ENCODE measurements around the gene RAB26. TPM values are rescaled to one million over a fixed set of nuclear protein-coding genes. Genes with fewer than 3 reads are reported as not detected.

RAB26 gene
- total and polyA plus RNA-seq, 4 donors, result 0.51 to 4.8 (median 2.5) TPM; not detected in 1

- H3K27ac ChIP-seq (ENCODE audit: low read depth in 1 of 2, low read length in 2 of 2), result no peak overlapping the region
- H3K27me3 ChIP-seq (ENCODE audit: control insufficient read depth in 1 of 2, insufficient read depth in 2 of 2, low read length in 1 of 2), result no peaks in the 10 kb centered on the region
- no peak overlapping the region for H3K4me3 ChIP-seq (ENCODE audit: low read length in 2 of 2)
- DNase-seq (no peak), ATAC-seq (ENCODE audit: low FRiP score) (no peak)
- intact Hi-C loops (cut with DNase I), result no loop called here
- WGBS, 2 donors, result 67 to 76% methylated on average over 24 to 25 of the region's 25 CpGs
- no peaks in the 10 kb centered on the region for H3K36me3 ChIP-seq (ENCODE audit: control insufficient read depth in 1 of 2, insufficient read depth in 2 of 2, low read length in 1 of 2)
- no peaks in the 10 kb centered on the region for H3K4me1 ChIP-seq (ENCODE audit: control insufficient read depth in 1 of 2, insufficient read depth in 2 of 2, low read length in 2 of 2)
- H3K9me3 ChIP-seq (ENCODE audit: control insufficient read depth, low read length), result no peaks in the 10 kb centered on the region
Measured at GRCh38 chr16:2190659-2191445, 42.4 kb downstream of the RAB26 start.

DNA sequence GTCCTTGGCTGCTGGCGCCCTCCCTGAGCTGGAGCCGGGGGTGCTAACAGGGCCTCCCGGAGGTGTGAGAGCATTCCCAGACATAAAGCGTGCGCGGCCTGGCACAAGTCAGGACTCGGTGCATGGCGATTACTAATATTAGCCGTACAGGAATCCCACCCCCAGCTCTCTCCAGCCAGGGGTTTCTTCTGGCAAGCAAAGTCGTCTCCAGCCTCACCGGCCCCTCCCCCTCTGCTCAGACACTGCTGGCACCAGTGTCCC is 43.0 kb downstream of the RAB26 start:
- H3K36me3 ChIP-seq (ENCODE audit: control insufficient read depth in 1 of 2, insufficient read depth in 2 of 2, low read length in 1 of 2), result no peaks in the 10 kb centered on the region
- no peak overlapping the region for H3K4me3 ChIP-seq (ENCODE audit: low read length in 2 of 2)
- H3K27ac ChIP-seq (ENCODE audit: low read depth in 1 of 2, low read length in 2 of 2), result no peak overlapping the region
- 39 to 56% methylated on average over 11 of the region's 11 CpGs for WGBS, 2 donors
- intact Hi-C loops (cut with DNase I), result no loop called here
- ATAC-seq (ENCODE audit: low FRiP score) (no peak), DNase-seq (no peak)
- H3K9me3 ChIP-seq (ENCODE audit: control insufficient read depth, low read length), result no peaks in the 10 kb centered on the region
- no peaks in the 10 kb centered on the region for H3K4me1 ChIP-seq (ENCODE audit: control insufficient read depth in 1 of 2, insufficient read depth in 2 of 2, low read length in 2 of 2)
- H3K27me3 ChIP-seq (ENCODE audit: control insufficient read depth in 1 of 2, insufficient read depth in 2 of 2, low read length in 1 of 2), result no peaks in the 10 kb centered on the region

DNA sequence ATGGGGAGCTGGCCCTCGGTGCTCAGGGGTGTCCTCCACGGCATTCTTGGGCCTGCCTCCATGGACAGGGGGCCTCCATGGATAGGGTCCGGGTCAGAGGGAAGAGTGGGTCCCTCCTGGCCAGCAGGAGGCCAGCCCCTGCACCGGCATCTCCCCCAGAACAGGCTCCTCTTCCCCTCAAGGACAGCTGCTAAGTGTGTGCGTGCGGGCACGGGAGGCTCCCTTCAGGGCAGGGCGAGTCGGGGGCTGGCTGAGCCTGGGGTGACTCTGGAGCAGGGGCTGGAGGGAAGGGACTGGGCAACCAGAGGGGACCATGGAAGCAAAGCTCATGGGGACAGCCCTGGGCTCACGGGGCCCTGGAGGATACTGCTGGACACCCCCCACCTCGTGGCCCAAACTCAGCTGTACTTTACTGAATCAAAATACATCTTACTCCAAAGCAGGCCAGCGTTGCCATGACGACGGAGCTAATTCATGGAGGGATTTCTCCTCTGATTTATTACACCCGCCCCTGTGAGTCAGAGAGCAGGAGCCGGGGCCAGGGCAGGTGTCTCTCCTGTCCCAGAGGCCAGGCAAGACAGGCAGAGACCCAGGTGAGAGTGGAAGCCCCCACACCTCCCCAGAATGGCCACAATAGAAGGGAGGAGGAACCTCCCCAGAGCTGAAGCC is 45.9 kb downstream of the RAB26 start:
- Histone ChIP-seq H3K9me3 (ENCODE audit: control insufficient read depth, low read length) (no peaks in the 10 kb centered on the region), H3K4me3 (ENCODE audit: low read length in 2 of 2) (no peak overlapping the region), H3K4me1 (ENCODE audit: control insufficient read depth in 1 of 2, insufficient read depth in 2 of 2, low read length in 2 of 2) (no peaks in the 10 kb centered on the region), H3K36me3 (ENCODE audit: control insufficient read depth in 1 of 2, insufficient read depth in 2 of 2, low read length in 1 of 2) (no peaks in the 10 kb centered on the region), H3K27ac (ENCODE audit: low read depth in 1 of 2, low read length in 2 of 2) (no peak overlapping the region), H3K27me3 (ENCODE audit: control insufficient read depth in 1 of 2, insufficient read depth in 2 of 2, low read length in 1 of 2) (no peaks in the 10 kb centered on the region)
- WGBS, 2 donors, result 67 to 73% methylated on average over 15 to 16 of the region's 16 CpGs
- intact Hi-C loops (cut with DNase I), result no loop called here
- ATAC-seq (ENCODE audit: low FRiP score) (no peak), DNase-seq (no peak)

GRCh38 chr16:2194852-2195321 is 46.5 kb downstream of the RAB26 start:
- Histone ChIP-seq H3K4me1 (ENCODE audit: control insufficient read depth in 1 of 2, insufficient read depth in 2 of 2, low read length in 2 of 2) (no peaks in the 10 kb centered on the region), H3K27me3 (ENCODE audit: control insufficient read depth in 1 of 2, insufficient read depth in 2 of 2, low read length in 1 of 2) (no peaks in the 10 kb centered on the region), H3K36me3 (ENCODE audit: control insufficient read depth in 1 of 2, insufficient read depth in 2 of 2, low read length in 1 of 2) (no peaks in the 10 kb centered on the region), H3K4me3 (ENCODE audit: low read length in 2 of 2) (no peak overlapping the region), H3K27ac (ENCODE audit: low read depth in 1 of 2, low read length in 2 of 2) (no peak overlapping the region), H3K9me3 (ENCODE audit: control insufficient read depth, low read length) (no peaks in the 10 kb centered on the region)
- ATAC-seq (ENCODE audit: low FRiP score) (no peak), DNase-seq (no peak)
- intact Hi-C loops (cut with DNase I), result no loop called here
- WGBS, 2 donors, result 28 to 29% methylated on average over 10 of the region's 10 CpGs

DNA sequence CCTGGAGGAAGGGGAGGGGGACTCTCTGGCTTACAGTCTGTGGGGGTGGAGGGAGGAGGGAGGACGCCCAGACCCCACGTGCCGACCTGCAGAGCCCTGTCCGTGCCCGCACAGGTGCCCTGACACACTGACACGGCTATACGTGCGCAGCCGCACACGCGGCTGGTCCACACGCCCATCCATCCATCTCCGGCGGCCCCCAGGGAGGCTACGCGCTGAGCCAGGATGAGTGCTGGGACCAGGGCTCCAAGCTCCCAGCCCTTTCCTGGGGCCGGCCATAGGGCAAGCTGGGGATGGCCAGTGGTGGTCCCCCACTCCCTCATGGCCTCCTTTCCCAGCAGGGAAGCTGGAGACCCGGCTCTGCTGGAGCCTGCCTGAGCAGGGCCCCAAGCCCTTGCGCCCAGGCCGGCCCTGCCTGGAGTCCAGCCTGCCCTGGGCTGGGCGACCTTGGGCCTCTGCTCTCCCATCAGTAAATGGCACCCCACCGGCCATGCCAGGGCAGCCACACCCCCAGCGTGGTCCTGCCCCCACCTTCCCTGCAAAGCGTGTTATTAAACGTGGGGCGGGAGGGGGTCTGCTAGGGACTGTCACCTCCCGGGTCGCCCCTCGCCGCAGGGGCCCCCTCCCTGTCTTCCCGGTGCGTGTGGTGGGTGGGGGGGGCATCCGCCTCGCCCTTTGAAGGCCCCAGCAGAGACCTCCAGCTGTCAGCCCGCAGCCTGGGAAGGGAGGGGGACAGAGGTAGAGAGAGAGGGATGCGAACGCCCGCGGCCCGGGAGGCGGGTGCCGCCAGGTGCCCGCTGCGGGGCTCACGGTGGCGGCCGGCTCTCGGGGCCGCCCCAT is 47.1 kb downstream of the RAB26 start:
- Histone ChIP-seq H3K4me1 (ENCODE audit: control insufficient read depth in 1 of 2, insufficient read depth in 2 of 2, low read length in 2 of 2) (no peaks in the 10 kb centered on the region), H3K9me3 (ENCODE audit: control insufficient read depth, low read length) (no peaks in the 10 kb centered on the region), H3K27ac (ENCODE audit: low read depth in 1 of 2, low read length in 2 of 2) (no peak overlapping the region), H3K4me3 (ENCODE audit: low read length in 2 of 2) (peak overlapping the region in 1 of 2 donors; percentile 24), H3K36me3 (ENCODE audit: control insufficient read depth in 1 of 2, insufficient read depth in 2 of 2, low read length in 1 of 2) (no peaks in the 10 kb centered on the region), H3K27me3 (ENCODE audit: control insufficient read depth in 1 of 2, insufficient read depth in 2 of 2, low read length in 1 of 2) (no peaks in the 10 kb centered on the region)
- DNase-seq (no peak), ATAC-seq (ENCODE audit: low FRiP score) (no peak)
- intact Hi-C loops (cut with DNase I), result no loop called here
- WGBS, 2 donors, result 6 to 18% methylated on average over 31 to 49 of the region's 49 CpGs

DNA sequence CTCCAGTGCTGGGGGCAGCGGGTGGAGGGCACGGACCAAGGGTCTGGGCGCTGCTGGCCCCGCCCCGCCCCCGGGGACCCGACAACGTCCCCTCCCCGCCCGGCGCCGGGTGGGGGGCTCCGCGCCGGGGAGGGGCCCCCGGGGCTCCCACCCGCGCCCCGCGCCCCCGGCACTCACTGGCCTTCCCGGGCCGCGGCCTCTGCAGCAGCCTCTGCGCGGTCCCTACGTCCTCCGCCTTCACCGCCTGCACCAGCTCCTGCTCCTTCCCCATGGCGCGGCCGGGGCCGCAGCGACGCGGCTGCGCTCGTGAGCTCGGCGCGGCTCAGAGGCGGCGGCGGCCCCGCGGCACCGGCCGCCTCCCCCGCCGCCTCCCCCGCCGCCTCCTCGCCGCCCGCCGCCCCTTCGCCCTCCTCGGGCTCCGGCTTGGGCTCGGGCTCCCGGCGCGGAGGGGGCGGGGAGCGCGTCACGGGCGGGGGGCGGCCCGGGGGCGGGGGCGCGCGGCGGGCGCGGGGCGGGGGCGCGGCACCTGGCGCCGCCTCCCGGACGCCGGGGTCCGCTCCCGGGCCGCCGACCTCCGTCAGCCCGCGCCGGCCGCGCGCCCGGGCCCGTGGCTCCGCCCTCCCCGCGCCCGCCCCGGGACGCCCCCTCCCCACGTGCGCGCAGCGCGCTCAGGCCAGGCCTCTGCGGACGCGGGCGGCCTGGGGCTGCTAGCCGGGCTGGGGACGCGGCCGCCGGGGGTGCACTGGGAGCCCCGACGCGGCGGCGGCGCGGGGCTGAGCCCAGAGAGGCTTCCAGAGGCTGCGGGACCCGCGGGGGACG is 47.9 kb downstream of the RAB26 start, which contains the start of gene CASKIN1:
CASKIN1 (minus strand) TSS at position 444 of the 819 bp plus-strand sequence; CDS start at position 271, 173 bp downstream.
- ATAC-seq (ENCODE audit: low FRiP score), result no peak
- intact Hi-C loops (cut with DNase I), result no loop called here
- Histone ChIP-seq H3K36me3 (ENCODE audit: control insufficient read depth in 1 of 2, insufficient read depth in 2 of 2, low read length in 1 of 2) (no peaks in the 10 kb centered on the region), H3K4me3 (ENCODE audit: low read length in 2 of 2) (peak within 1 kb of the TSS; percentile 24 to 44), H3K4me1 (ENCODE audit: control insufficient read depth in 1 of 2, insufficient read depth in 2 of 2, low read length in 2 of 2) (no peaks in the 10 kb centered on the region), H3K27ac (ENCODE audit: low read depth in 1 of 2, low read length in 2 of 2) (no peak within 1 kb of the TSS), H3K27me3 (ENCODE audit: control insufficient read depth in 1 of 2, insufficient read depth in 2 of 2, low read length in 1 of 2) (no peaks in the 10 kb centered on the region), H3K9me3 (ENCODE audit: control insufficient read depth, low read length) (no peaks in the 10 kb centered on the region)
- no peak for DNase-seq
- 0 to 1% methylated on average over 4 to 129 of the region's 129 CpGs for WGBS, 2 donors

DNA sequence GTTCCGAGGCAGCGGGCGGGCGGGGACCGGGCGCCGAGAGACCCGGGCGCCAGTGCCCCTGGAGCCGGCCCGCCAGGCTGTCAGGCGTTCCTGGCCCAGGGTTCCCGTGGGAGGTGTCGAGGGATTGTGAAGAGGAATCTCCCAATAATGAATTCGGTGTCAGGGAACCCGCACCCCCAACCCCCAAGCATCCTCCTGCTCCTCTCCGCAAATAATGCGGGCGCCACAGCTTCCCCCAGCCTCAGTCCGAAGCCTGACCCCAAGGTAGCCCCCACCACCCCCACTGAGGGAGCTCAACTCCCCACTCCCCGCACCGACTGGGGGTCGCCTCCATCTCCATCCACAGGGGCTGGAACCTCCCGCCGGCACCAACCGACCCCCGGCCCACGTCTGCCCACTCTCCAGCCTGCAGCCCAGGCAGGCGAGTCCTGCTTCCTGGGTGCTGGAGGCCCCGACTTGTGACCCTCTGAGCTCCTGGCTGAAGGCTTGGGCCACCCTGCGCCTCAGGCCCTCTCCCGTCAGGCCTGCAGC is 48.6 kb downstream of the RAB26 start:
- Histone ChIP-seq H3K4me1 (ENCODE audit: control insufficient read depth in 1 of 2, insufficient read depth in 2 of 2, low read length in 2 of 2) (no peaks in the 10 kb centered on the region), H3K36me3 (ENCODE audit: control insufficient read depth in 1 of 2, insufficient read depth in 2 of 2, low read length in 1 of 2) (no peaks in the 10 kb centered on the region), H3K27me3 (ENCODE audit: control insufficient read depth in 1 of 2, insufficient read depth in 2 of 2, low read length in 1 of 2) (no peaks in the 10 kb centered on the region), H3K9me3 (ENCODE audit: control insufficient read depth, low read length) (no peaks in the 10 kb centered on the region), H3K4me3 (ENCODE audit: low read length in 2 of 2) (peak overlapping the region in 1 of 2 donors; percentile 24), H3K27ac (ENCODE audit: low read depth in 1 of 2, low read length in 2 of 2) (no peak overlapping the region)
- intact Hi-C loops (cut with DNase I), result no loop called here
- 27 to 30% methylated on average over 28 to 32 of the region's 32 CpGs for WGBS, 2 donors
- DNase-seq (no peak), ATAC-seq (ENCODE audit: low FRiP score) (no peak)

DNA sequence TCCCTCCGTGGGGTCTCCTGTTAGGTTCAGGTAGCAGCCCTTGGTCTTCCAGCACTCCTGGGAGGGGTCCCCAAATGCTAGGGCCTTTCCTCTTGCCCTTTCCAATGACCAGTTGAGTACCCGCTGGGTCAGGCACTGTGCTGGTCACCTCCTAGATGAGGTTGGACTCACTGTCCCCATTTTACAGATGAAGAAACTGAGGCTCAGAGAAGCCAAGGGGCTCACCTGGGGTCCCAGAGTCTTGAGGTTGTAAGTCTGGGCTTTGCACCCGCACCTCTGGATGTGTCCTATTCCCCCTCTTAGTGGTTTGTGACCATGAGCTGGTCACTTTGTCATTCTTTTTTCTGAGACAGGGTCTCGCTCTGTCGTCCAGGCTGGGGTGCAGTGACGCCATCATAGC is 49.3 kb downstream of the RAB26 start:
- H3K36me3 ChIP-seq (ENCODE audit: control insufficient read depth in 1 of 2, insufficient read depth in 2 of 2, low read length in 1 of 2), result no peaks in the 10 kb centered on the region
- DNase-seq (no peak), ATAC-seq (ENCODE audit: low FRiP score) (no peak)
- intact Hi-C loops (cut with DNase I), result no loop called here
- H3K4me1 ChIP-seq (ENCODE audit: control insufficient read depth in 1 of 2, insufficient read depth in 2 of 2, low read length in 2 of 2), result no peaks in the 10 kb centered on the region
- WGBS, 2 donors, result 87 to 89% methylated on average over 5 to 6 of the region's 6 CpGs
- H3K4me3 ChIP-seq (ENCODE audit: low read length in 2 of 2), result no peak overlapping the region
- H3K27me3 ChIP-seq (ENCODE audit: control insufficient read depth in 1 of 2, insufficient read depth in 2 of 2, low read length in 1 of 2), result no peaks in the 10 kb centered on the region
- no peak overlapping the region for H3K27ac ChIP-seq (ENCODE audit: low read depth in 1 of 2, low read length in 2 of 2)
- no peaks in the 10 kb centered on the region for H3K9me3 ChIP-seq (ENCODE audit: control insufficient read depth, low read length)

All from aorta (tissue), 5 donors.